OCI-LY1 (cell line): ENCODE data around the gene PPP6R1.

Source experiments
- CTCF ChIP-seq: fragments of 200-600 bp; sonication (generic), shearing (Covaris generic); IDR thresholded peaks from 2 replicates; pipeline ENCODE4 v1.5.1; 2017; ENCODE audit warnings: mild to moderate bottlenecking, antibody characterized with exemption, low read length, moderate library complexity, mixed read lengths
- EZH2 ChIP-seq: fragments of 200-600 bp; sonication (generic), shearing (Covaris generic); IDR thresholded peaks from 2 replicates; pipeline ENCODE4 v1.8.0; 2017; ENCODE audit warnings: borderline replicate concordance, mixed run types, mild to moderate bottlenecking, antibody characterized with exemption, low read length, moderate library complexity, mixed read lengths

- TF ChIP-seq CTCF (no peak), EZH2 (no peak)
Observed at GRCh38 chr19:55241143-55241934, 17.5 kb downstream of the PPP6R1 start.
